Measurements from ENCODE around the gene GPR35. TPM values are rescaled to one million over a fixed set of nuclear protein-coding genes. Genes with fewer than 3 reads are reported as not detected.
A peak's percentile ranks its signal among the peaks of the same experiment; 100 is the strongest.

GPR35 gene
- total and polyA plus RNA-seq, 2 of the 13 experiments (the other 11 are each of a cell fraction or from before 2014, with no cell fraction given): 27.1 to 44.2 TPM

DNA sequence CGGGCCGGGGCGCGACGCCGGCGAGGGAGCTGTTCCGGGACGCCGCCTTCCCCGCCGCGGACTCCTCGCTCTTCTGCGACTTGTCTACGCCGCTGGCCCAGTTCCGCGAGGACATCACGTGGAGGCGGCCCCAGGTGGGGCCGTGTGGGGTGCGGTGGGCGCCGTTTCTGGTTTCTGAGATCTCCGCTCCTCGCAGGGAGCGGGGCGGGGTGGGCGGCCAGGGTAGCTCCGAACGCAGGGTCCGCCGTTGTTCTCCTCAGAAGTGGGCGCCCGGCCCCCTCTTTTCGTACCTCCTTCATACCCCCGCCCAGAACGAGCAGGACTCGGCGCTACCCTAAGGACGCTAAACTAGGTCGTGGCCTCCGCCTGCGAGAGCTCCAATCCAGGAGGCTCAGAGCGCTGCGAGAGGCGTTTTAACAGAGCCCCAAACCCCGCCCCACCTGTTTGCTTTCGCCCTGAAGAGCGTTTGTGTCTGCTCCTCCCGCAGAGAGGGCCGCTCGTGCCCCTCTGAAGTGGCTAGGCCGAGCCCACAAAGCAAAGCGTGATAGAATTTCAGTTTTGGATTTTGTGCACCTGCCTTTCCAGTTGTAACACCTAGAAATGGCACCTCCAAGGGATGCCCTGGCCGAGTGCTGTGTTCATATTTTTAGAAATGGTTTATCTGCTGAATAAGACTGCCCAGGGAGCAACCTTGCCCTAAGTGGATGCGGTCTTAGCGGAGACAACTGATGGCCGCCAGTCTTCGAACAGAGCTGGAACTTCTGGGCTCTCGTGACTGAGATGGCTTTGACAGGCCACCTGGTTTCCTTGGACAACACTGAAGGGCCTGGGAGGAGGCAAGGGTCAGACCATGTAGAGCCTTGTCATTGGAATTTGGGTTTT, 38.1 kb upstream of the GPR35 start (continued):
- TF ChIP-seq ZBTB39 (CRISPR knock-in tag; IDR thresholded peaks at IDR 0.05): no peak
- TF ChIP-seq AGO2 (optimal IDR thresholded peaks at IDR 0.05; ENCODE audit: low read depth, low read length): no peak
- no peak for TF ChIP-seq ZKSCAN8 (CRISPR knock-in tag; IDR thresholded peaks at IDR 0.05; ENCODE audit: borderline replicate concordance)
- no peak for TF ChIP-seq NFYC (CRISPR knock-in tag; IDR thresholded peaks at IDR 0.05)
- 0 out of 2 replicates have a peak, but pooled peaks have one; percentile 24 for TF ChIP-seq PITX1 (CRISPR knock-in tag; IDR thresholded peaks at IDR 0.05)
- TF ChIP-seq DDIT3 (CRISPR knock-in tag; IDR thresholded peaks at IDR 0.05): no peak
- TF ChIP-seq ZSCAN29 (CRISPR knock-in tag; conservative IDR thresholded peaks at IDR 0.05): peak; percentile 36; the same call in 1 of the 2 replicates
- peak; percentile 22; the same call in 1 of the 2 replicates for TF ChIP-seq CREBL2 (CRISPR knock-in tag; IDR thresholded peaks at IDR 0.05; ENCODE audit: borderline replicate concordance)
- 0 out of 2 replicates have a peak, but pooled peaks have one; percentile 15 for TF ChIP-seq TFE3 (CRISPR knock-in tag; IDR thresholded peaks at IDR 0.05)
- TF ChIP-seq ZNF564 (CRISPR knock-in tag; IDR thresholded peaks at IDR 0.05): 0 out of 2 replicates have a peak, but pooled peaks have one; percentile 57
- TF ChIP-seq PATZ1 (CRISPR knock-in tag; IDR thresholded peaks at IDR 0.05): peak; percentile 47; the same call in 1 of the 2 replicates
- TF ChIP-seq NCOA1 (CRISPR knock-in tag; IDR thresholded peaks at IDR 0.05): no peak; the same call in 1 of the 2 replicates
- TF ChIP-seq ARID2 (CRISPR knock-in tag; IDR thresholded peaks at IDR 0.05; ENCODE audit: borderline replicate concordance): no peak
- no peak; the same call in 1 of the 2 replicates for TF ChIP-seq MYC (CRISPR knock-in tag; IDR thresholded peaks at IDR 0.05; ENCODE audit: borderline replicate concordance)
- 0 out of 2 replicates have a peak, but pooled peaks have one; percentile 3 for TF ChIP-seq ZNF605 (CRISPR knock-in tag; IDR thresholded peaks at IDR 0.05)
- no peak for TF ChIP-seq EEA1 (CRISPR knock-in tag; IDR thresholded peaks at IDR 0.05; ENCODE audit: borderline replicate concordance)
- TF ChIP-seq, protein P1, sequence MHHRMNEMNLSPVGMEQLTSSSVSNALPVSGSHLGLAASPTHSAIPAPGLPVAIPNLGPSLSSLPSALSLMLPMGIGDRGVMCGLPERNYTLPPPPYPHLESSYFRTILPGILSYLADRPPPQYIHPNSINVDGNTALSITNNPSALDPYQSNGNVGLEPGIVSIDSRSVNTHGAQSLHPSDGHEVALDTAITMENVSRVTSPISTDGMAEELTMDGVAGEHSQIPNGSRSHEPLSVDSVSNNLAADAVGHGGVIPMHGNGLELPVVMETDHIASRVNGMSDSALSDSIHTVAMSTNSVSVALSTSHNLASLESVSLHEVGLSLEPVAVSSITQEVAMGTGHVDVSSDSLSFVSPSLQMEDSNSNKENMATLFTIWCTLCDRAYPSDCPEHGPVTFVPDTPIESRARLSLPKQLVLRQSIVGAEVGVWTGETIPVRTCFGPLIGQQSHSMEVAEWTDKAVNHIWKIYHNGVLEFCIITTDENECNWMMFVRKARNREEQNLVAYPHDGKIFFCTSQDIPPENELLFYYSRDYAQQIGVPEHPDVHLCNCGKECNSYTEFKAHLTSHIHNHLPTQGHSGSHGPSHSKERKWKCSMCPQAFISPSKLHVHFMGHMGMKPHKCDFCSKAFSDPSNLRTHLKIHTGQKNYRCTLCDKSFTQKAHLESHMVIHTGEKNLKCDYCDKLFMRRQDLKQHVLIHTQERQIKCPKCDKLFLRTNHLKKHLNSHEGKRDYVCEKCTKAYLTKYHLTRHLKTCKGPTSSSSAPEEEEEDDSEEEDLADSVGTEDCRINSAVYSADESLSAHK (CRISPR knock-in tag; IDR thresholded peaks at IDR 0.05; ENCODE audit: borderline replicate concordance): no peak
- TF ChIP-seq ZNF225 (CRISPR knock-in tag; IDR thresholded peaks at IDR 0.05): no peak; the same call in 1 of the 2 replicates
- TF ChIP-seq RCOR2 (CRISPR knock-in tag; IDR thresholded peaks at IDR 0.05): no peak
- TF ChIP-seq TEAD2 (CRISPR knock-in tag; IDR thresholded peaks at IDR 0.05): 0 out of 2 replicates have a peak, but pooled peaks have one; percentile 22
